ENCODE results near the gene SAYSD1. TPM values are rescaled to one million over a fixed set of nuclear protein-coding genes. Genes with fewer than 3 reads are reported as not detected.

Gene SAYSD1
- total RNA-seq, 1 experiment from 2014 or later: 18.4 TPM

- DNase-seq (ENCODE audit: low read depth): no peak
These were observed 56.4 kb downstream of the SAYSD1 start for GRCh38 chr6:39058471-39059147.

- DNase-seq (ENCODE audit: low read depth): no peak
These were observed 57.5 kb downstream of the SAYSD1 start for GRCh38 chr6:39057251-39058155.

- DNase-seq (ENCODE audit: low read depth): no peak
These were observed 58.3 kb downstream of the SAYSD1 start for GRCh38 chr6:39056681-39057080.

- no peak for DNase-seq (ENCODE audit: low read depth)
These were observed 58.8 kb downstream of the SAYSD1 start for GRCh38 chr6:39056191-39056590.

DNA sequence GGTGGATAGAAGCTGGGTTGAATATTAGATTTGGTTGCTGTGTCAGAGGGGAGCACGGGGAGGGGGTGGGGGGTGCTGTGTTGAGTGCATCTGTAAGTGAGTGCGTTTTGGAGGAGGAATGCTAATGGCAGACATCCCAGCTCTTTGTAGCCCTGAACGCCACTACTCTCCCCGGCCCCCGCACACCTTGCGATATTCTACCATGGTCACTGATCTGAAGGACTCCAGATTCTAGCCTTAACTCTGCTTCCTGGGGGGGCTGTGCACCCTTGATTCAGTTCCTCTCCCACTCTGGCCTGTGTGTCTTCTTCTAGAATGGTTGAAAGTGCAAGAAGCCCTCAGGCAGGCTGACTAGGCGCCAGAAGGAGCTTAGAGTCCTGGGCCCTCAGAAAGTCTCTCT, 59.3 kb downstream of the SAYSD1 start:
- DNase-seq (ENCODE audit: low read depth): no peak

- no peak for DNase-seq (ENCODE audit: low read depth)
These were observed 60.3 kb downstream of the SAYSD1 start for GRCh38 chr6:39054577-39055142.

Other genes with a start within 250 kb of the SAYSD1 start
- not detected in 2 replicates for gene GLP1R, start 66.4 kb downstream of the SAYSD1 start, total RNA-seq (2014; rRNA removed; shearing (Covaris generic))
- 5.2 and 7.1 TPM in 2 replicates for gene KCNK5, start 114.3 kb upstream of the SAYSD1 start, total RNA-seq (2014; rRNA removed; shearing (Covaris generic))
- gene KCNK17, start 199.2 kb upstream of the SAYSD1 start, total RNA-seq (2014; rRNA removed; shearing (Covaris generic)): not detected in 2 replicates
- not detected in 2 replicates for gene KCNK16, start 207.5 kb upstream of the SAYSD1 start, total RNA-seq (2014; rRNA removed; shearing (Covaris generic))